ENCODE measurements around the gene ARMH2. TPM values are rescaled to one million over a fixed set of nuclear protein-coding genes. Genes with fewer than 3 reads are reported as not detected.
A peak's percentile ranks its signal among the peaks of the same experiment; 100 is the strongest.

The ARMH2 gene
- total RNA-seq, 1 donor from 2014 or later, result not detected

- no peak for DNase-seq (ENCODE audit: low spot score, unreplicated experiment)
- H3K4me1 Mint-ChIP-seq (ENCODE audit: low read depth), result peaks cover 12% of the 10 kb centered on the region
- H3K4me3 Mint-ChIP-seq (ENCODE audit: low read depth), result no peak overlapping the region
- no peaks in the 10 kb centered on the region for H3K27me3 Mint-ChIP-seq
- TF ChIP-seq CTCF (IDR thresholded peaks at IDR 0.05; ENCODE audit: unreplicated experiment), result no peak
- H3K9me3 Mint-ChIP-seq (ENCODE audit: low read depth), result no peaks in the 10 kb centered on the region
- no peaks in the 10 kb centered on the region for H3K36me3 Mint-ChIP-seq (ENCODE audit: insufficient read depth)
- H3K27ac Mint-ChIP-seq, result no peak overlapping the region
Measured at GRCh38 chr6:24821860-24822444, 23.2 kb upstream of the ARMH2 start.

- H3K4me1 Mint-ChIP-seq (ENCODE audit: low read depth), result peaks cover 6% of the 10 kb centered on the region
- H3K27me3 Mint-ChIP-seq, result no peaks in the 10 kb centered on the region
- H3K4me3 Mint-ChIP-seq (ENCODE audit: low read depth), result no peak overlapping the region
- H3K9me3 Mint-ChIP-seq (ENCODE audit: low read depth), result no peaks in the 10 kb centered on the region
- no peaks in the 10 kb centered on the region for H3K36me3 Mint-ChIP-seq (ENCODE audit: insufficient read depth)
- DNase-seq (ENCODE audit: low spot score, unreplicated experiment), result no peak
- H3K27ac Mint-ChIP-seq, result peak overlapping the region; percentile 76
- TF ChIP-seq CTCF (IDR thresholded peaks at IDR 0.05; ENCODE audit: unreplicated experiment), result no peak
Measured at GRCh38 chr6:24818346-24818745, 19.6 kb upstream of the ARMH2 start.

GRCh38 chr6:24809728-24810127 lies 11.0 kb upstream of the ARMH2 start:
- Mint-ChIP-seq H3K36me3 (ENCODE audit: insufficient read depth) (no peaks in the 10 kb centered on the region), H3K4me1 (ENCODE audit: low read depth) (no peaks in the 10 kb centered on the region), H3K27me3 (no peaks in the 10 kb centered on the region), H3K27ac (no peak overlapping the region), H3K9me3 (ENCODE audit: low read depth) (no peaks in the 10 kb centered on the region), H3K4me3 (ENCODE audit: low read depth) (no peak overlapping the region)
- DNase-seq (ENCODE audit: low spot score, unreplicated experiment), result no peak
- no peak for TF ChIP-seq CTCF (IDR thresholded peaks at IDR 0.05; ENCODE audit: unreplicated experiment)

GRCh38 chr6:24807584-24807983 lies 8.9 kb upstream of the ARMH2 start:
- H3K27ac Mint-ChIP-seq, result no peak overlapping the region
- H3K36me3 Mint-ChIP-seq (ENCODE audit: insufficient read depth), result no peaks in the 10 kb centered on the region
- no peaks in the 10 kb centered on the region for H3K27me3 Mint-ChIP-seq
- no peak overlapping the region for H3K4me3 Mint-ChIP-seq (ENCODE audit: low read depth)
- H3K4me1 Mint-ChIP-seq (ENCODE audit: low read depth), result peaks cover 3% of the 10 kb centered on the region
- H3K9me3 Mint-ChIP-seq (ENCODE audit: low read depth), result no peaks in the 10 kb centered on the region
- DNase-seq (ENCODE audit: low spot score, unreplicated experiment), result no peak
- TF ChIP-seq CTCF (IDR thresholded peaks at IDR 0.05; ENCODE audit: unreplicated experiment), result no peak

- H3K4me1 Mint-ChIP-seq (ENCODE audit: low read depth), result peaks cover 12% of the 10 kb centered on the region
- H3K4me3 Mint-ChIP-seq (ENCODE audit: low read depth), result no peak overlapping the region
- no peaks in the 10 kb centered on the region for H3K27me3 Mint-ChIP-seq
- no peaks in the 10 kb centered on the region for H3K9me3 Mint-ChIP-seq (ENCODE audit: low read depth)
- no peak for TF ChIP-seq CTCF (IDR thresholded peaks at IDR 0.05; ENCODE audit: unreplicated experiment)
- H3K36me3 Mint-ChIP-seq (ENCODE audit: insufficient read depth), result no peaks in the 10 kb centered on the region
- no peak for DNase-seq (ENCODE audit: low spot score, unreplicated experiment)
- peak overlapping the region; percentile 87 for H3K27ac Mint-ChIP-seq
Measured at GRCh38 chr6:24802271-24803059, 3.7 kb upstream of the ARMH2 start.

All from progenitor cell of endocrine pancreas (in vitro differentiated cells).